ENCODE results near the gene CYSTM1. TPM values are rescaled to one million over a fixed set of nuclear protein-coding genes. Genes with fewer than 3 reads are reported as not detected.

The CYSTM1 gene
- total and polyA plus RNA-seq, 2 of the 8 experiments (the other 6 are each of a cell fraction or from before 2014, with no cell fraction given), result 25.0 to 47.8 TPM

- H3K23ac ChIP-seq (ENCODE audit: insufficient read length), result no peak overlapping the region
- no peak overlapping the region for H3K27ac ChIP-seq (ENCODE audit: low read depth, low read length)
- 93% methylated on average over 3 of the region's 3 CpGs; no CpG with 5 or more reads in 1 of the 2 experiments for WGBS, 2 experiments (ENCODE audit: extremely low coverage in 1 of 2, insufficient coverage in 1 of 2, insufficient read length in 1 of 2, insufficient replicate concordance in 2 of 2, low coverage in 1 of 2, low lambda C conversion rate in 2 of 2, missing lambda C conversion rate in 1 of 2)
- no peak overlapping the region for H2BK15ac ChIP-seq (ENCODE audit: low read length)
- no peak overlapping the region for H3K4ac ChIP-seq (replicated peaks; ENCODE audit: insufficient read length, low read depth, low read length)
- no peaks in the 10 kb centered on the region; a peak in 1 of 7 replicates for H3K27me3 ChIP-seq (replicated peaks in 1 of 4; ENCODE audit: control insufficient read depth in 3 of 4, extremely low read depth in 1 of 4, insufficient read depth in 3 of 4, low read length in 3 of 4)
- DNase-seq (ENCODE audit: low read depth in 1 of 2, low spot score in 2 of 2) (no peak), FAIRE-seq (no peak)
- POLR2A ChIA-PET (ENCODE audit: partially characterized antibody), result no interaction called here
- no peak overlapping the region for H3K56ac ChIP-seq (replicated peaks; ENCODE audit: insufficient read length, low read depth, low read length)
- no peaks in the 10 kb centered on the region for H3K79me1 ChIP-seq (ENCODE audit: low read depth, low read length)
- no peak overlapping the region for H2BK5ac ChIP-seq (ENCODE audit: low read depth, low read length)
- no peaks in the 10 kb centered on the region for H4K20me1 ChIP-seq (replicated peaks in 1 of 2; ENCODE audit: control insufficient read depth in 1 of 2, insufficient read depth in 2 of 2, low read length in 2 of 2)
- H3K79me2 ChIP-seq (ENCODE audit: control insufficient read depth in 1 of 2, insufficient read depth in 2 of 2, low read length in 2 of 2), result no peaks in the 10 kb centered on the region
- no peak overlapping the region for H4K91ac ChIP-seq (replicated peaks; ENCODE audit: insufficient read length, low read length)
- H2BK20ac ChIP-seq (ENCODE audit: low read length), result no peak overlapping the region
- CTCF ChIA-PET (ENCODE audit: partially characterized antibody), result interaction anchor here (1.5 to 8.4 kb wide), 4 partner anchors 10 to 19 kb away, joined by 6 to 99 read pairs (median 10); no protein-coding TSS in a partner anchor
- no peak overlapping the region for H3K4me2 ChIP-seq (ENCODE audit: insufficient read depth in 1 of 2, low read depth in 2 of 2, low read length in 2 of 2)
- H3K18ac ChIP-seq (ENCODE audit: extremely low read depth, low read length), result no peak overlapping the region
- H3K9me3 ChIP-seq (ENCODE audit: insufficient read depth in 2 of 2, low read depth in 1 of 2, low read length in 1 of 2), result no peaks in the 10 kb centered on the region
- no peak overlapping the region for H2AK5ac ChIP-seq (ENCODE audit: low read depth, low read length)
- no peak overlapping the region for H2BK12ac ChIP-seq (ENCODE audit: low read depth, low read length)
- H2BK120ac ChIP-seq (replicated peaks; ENCODE audit: low read depth, low read length), result no peak overlapping the region
- no peak overlapping the region for H2AFZ ChIP-seq (ENCODE audit: low read length)
- H3K14ac ChIP-seq (ENCODE audit: insufficient read length), result no peak overlapping the region
- no peaks in the 10 kb centered on the region for H3K23me2 ChIP-seq (ENCODE audit: low read depth, low read length)
- H3K4me1 ChIP-seq (replicated peaks in 1 of 4; ENCODE audit: control insufficient read depth in 3 of 4, insufficient read depth in 4 of 4, low read length in 3 of 4), result no peaks in the 10 kb centered on the region
- H4K8ac ChIP-seq (ENCODE audit: extremely low read depth, insufficient read depth, low read length), result no peak overlapping the region
- H3K9ac ChIP-seq (replicated peaks in 1 of 4; ENCODE audit: extremely low read depth in 1 of 4, low read depth in 3 of 4, low read length in 3 of 4), result no peak overlapping the region
- H4K5ac ChIP-seq (ENCODE audit: insufficient read length, low read depth, low read length), result no peak overlapping the region
- H3K4me3 ChIP-seq (ENCODE audit: extremely low read depth in 1 of 4, insufficient read depth in 2 of 4, low read depth in 3 of 4, low read length in 4 of 4), result no peak overlapping the region
- H3K36me3 ChIP-seq (ENCODE audit: control insufficient read depth in 2 of 4, insufficient read depth in 4 of 4, low read length in 3 of 4), result no peaks in the 10 kb centered on the region
- TF ChIP-seq RNF2 (IDR thresholded peaks at IDR 0.05; ENCODE audit: borderline replicate concordance, low read depth, low read length, missing control alignments, poor library complexity, severe bottlenecking), result no peak
- no peak for TF ChIP-seq EP300 (IDR thresholded peaks at IDR 0.05; ENCODE audit: borderline replicate concordance in 1 of 2, low read depth in 2 of 2, low read length in 2 of 2)
- TF ChIP-seq SAP30 (IDR thresholded peaks at IDR 0.05; ENCODE audit: insufficient read depth, insufficient replicate concordance, low read length), result no peak
- TF ChIP-seq SIX5 (IDR thresholded peaks at IDR 0.05; ENCODE audit: low read depth, low read length), result no peak
- no peak for TF ChIP-seq SP2 (IDR thresholded peaks at IDR 0.05; ENCODE audit: low read length)
- no peak for TF ChIP-seq ZNF274 (IDR thresholded peaks at IDR 0.05; ENCODE audit: borderline replicate concordance, extremely low read depth, low read length)
- no peak for TF ChIP-seq CBX5 (IDR thresholded peaks at IDR 0.05; ENCODE audit: low read depth, low read length)
- TF ChIP-seq NANOG (IDR thresholded peaks at IDR 0.05; ENCODE audit: insufficient read depth, low read depth, low read length, poor library complexity, severe bottlenecking), result no peak
- TF ChIP-seq SIN3A (conservative IDR thresholded peaks at IDR 0.05 in 1 of 2, IDR thresholded peaks at IDR 0.05 in 1 of 2; ENCODE audit: low read depth in 1 of 2, low read length in 2 of 2), result no peak
- no peak for TF ChIP-seq NRF1 (IDR thresholded peaks at IDR 0.05; ENCODE audit: low read depth, low read length)
- no peak for TF ChIP-seq BACH1 (IDR thresholded peaks at IDR 0.05; ENCODE audit: low read length)
- no peak for TF ChIP-seq BRCA1 (IDR thresholded peaks at IDR 0.05; ENCODE audit: low read depth, low read length)
Measured at GRCh38 chr5:140225396-140225795, 50.4 kb downstream of the CYSTM1 start.

All from H1 (cell line).